Activated naive CD8-positive, alpha-beta T cell treated with anti-CD3 and anti-CD28 coated beads for 36 hours (primary cell): ENCODE measurements around the gene PFDN5. TPM values are rescaled to one million over a fixed set of nuclear protein-coding genes. Genes with fewer than 3 reads are reported as not detected.
A peak's percentile ranks its signal among the peaks of the same experiment; 100 is the strongest.
"Not testable (repeated sequence)": the region's sequence is repeated elsewhere in the genome, so short reads cannot be mapped to it uniquely, and the experiment has no call there.

Experiments used
- DNase-seq: peaks from one replicate; pipeline ENCODE4 v3.0.0; 2021
- H3K27ac Mint-ChIP-seq: one replicate; pipeline ENCODE4 v1.8.0; 2022; ENCODE audit warnings: mild to moderate bottlenecking, moderate library complexity, mixed read lengths
- H3K27me3 Mint-ChIP-seq: one replicate; pipeline ENCODE4 v1.8.0; 2022; ENCODE audit warnings: mild to moderate bottlenecking, mixed read lengths
- H3K36me3 Mint-ChIP-seq: one replicate; pipeline ENCODE4 v1.8.0; 2021; ENCODE audit warnings: mild to moderate bottlenecking, mixed read lengths
- H3K4me1 Mint-ChIP-seq: one replicate; pipeline ENCODE4 v1.8.0; 2021; ENCODE audit warnings: mixed read lengths
- H3K4me3 Mint-ChIP-seq: one replicate; pipeline ENCODE4 v1.8.0; 2022; ENCODE audit warnings: mild to moderate bottlenecking, moderate library complexity, mixed read lengths
- H3K9me3 Mint-ChIP-seq: one replicate; pipeline ENCODE4 v1.8.0; 2022; ENCODE audit warnings: mixed read lengths
- total RNA-seq, 2 experiments: library from RNA; stranded (reverse); gene quantifications; one replicate each; pipeline ENCODE4 v1.2.3, GENCODE V29; 2021

Gene PFDN5
- total RNA-seq, 2 experiments from 2014 or later, result 309 to 321 TPM

DNA sequence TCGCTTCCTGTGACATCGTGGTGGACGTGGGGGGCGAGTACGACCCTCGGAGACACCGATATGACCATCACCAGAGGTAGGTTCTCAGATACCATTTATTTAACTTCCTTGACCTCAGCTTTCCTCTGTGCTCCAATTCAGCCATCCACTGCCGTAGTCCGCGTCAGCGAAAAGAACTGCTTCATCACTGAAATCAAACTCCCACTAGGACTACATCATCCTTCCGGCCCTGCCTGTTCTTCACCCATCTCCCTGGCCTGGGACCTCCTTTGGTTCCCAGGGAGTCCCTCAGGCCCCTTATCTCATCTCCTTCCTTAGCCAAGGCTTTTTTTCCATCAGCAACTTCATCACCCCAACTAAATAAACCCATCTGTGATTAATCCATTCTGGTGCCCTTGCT lies 4.8 kb downstream of the PFDN5 start:
- no peak for DNase-seq
- Mint-ChIP-seq H3K27ac (peak overlapping the region; percentile 94), H3K4me3 (peak overlapping the region; percentile 94), H3K4me1 (peaks cover 55% of the 10 kb centered on the region), H3K36me3 (peaks cover 58% of the 10 kb centered on the region), H3K27me3 (no peaks in the 10 kb centered on the region), H3K9me3 (no peaks in the 10 kb centered on the region)

DNA sequence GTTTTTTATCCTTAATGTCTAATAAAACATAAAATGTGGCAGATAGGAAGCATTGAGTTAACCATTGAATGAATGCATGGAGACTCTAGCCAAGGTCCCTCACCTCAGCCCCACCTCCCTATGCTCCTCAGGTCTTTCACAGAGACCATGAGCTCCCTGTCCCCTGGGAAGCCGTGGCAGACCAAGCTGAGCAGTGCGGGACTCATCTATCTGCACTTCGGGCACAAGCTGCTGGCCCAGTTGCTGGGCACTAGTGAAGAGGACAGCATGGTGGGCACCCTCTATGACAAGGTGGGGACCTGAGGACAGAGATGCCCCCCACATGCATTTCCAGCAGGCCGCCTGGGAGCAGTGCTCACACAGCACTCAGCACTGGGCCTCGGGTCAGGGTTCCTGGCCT lies 7.6 kb downstream of the PFDN5 start:
- peak overlapping the region; percentile 18 for H3K27ac Mint-ChIP-seq
- peaks cover 43% of the 10 kb centered on the region for H3K4me1 Mint-ChIP-seq
- H3K27me3 Mint-ChIP-seq, result no peaks in the 10 kb centered on the region
- no peak for DNase-seq
- no peak overlapping the region for H3K4me3 Mint-ChIP-seq
- no peaks in the 10 kb centered on the region for H3K9me3 Mint-ChIP-seq
- peaks cover 39% of the 10 kb centered on the region for H3K36me3 Mint-ChIP-seq

DNA sequence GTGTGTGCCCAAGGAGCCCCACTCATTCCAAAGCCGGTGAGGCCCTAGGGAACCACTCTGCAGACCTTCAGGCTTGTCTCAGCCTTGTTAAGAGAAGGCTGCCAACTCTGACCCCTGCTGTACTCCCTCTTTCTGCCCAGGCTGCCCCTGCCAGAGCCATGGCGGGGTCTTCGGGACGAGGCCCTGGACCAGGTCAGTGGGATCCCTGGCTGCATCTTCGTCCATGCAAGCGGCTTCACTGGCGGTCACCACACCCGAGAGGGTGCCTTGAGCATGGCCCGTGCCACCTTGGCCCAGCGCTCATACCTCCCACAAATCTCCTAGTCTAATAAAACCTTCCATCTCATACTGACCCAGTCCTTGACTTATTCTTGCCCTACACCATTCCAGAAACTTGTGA lies 11.5 kb downstream of the PFDN5 start:
- no peak overlapping the region for H3K27ac Mint-ChIP-seq
- no peak overlapping the region for H3K4me3 Mint-ChIP-seq
- H3K36me3 Mint-ChIP-seq, result peaks cover 13% of the 10 kb centered on the region

DNA sequence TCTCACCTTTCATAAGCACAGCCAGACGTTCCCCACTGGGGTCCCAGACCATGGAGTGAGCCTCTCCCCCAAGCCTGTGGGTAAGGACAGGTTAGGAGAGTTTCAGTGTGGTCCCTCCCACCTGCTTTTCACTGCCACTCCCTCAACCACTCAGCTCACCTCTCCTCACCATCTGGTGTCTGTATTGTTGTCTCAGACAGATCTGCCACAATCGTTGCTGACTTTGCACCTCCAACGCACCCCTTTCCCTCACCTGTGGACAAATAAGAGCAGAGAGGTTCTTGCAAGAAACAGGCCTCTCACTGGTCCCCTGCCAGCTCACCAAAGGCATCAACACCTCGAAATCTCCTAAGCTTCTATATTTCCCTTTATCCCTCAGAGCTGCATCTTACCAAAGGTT lies 12.9 kb downstream of the PFDN5 start:
- Mint-ChIP-seq H3K4me3 (no peak overlapping the region), H3K4me1 (peaks cover 5% of the 10 kb centered on the region), H3K36me3 (peaks cover 12% of the 10 kb centered on the region), H3K27ac (no peak overlapping the region), H3K27me3 (no peaks in the 10 kb centered on the region), H3K9me3 (no peaks in the 10 kb centered on the region)
- DNase-seq, result no peak

More for the DNA sequence above, 11.5 kb downstream of the PFDN5 start:
- no peaks in the 10 kb centered on the region for H3K9me3 Mint-ChIP-seq
- H3K4me1 Mint-ChIP-seq, result peaks cover 16% of the 10 kb centered on the region
- no peak for DNase-seq
- no peaks in the 10 kb centered on the region for H3K27me3 Mint-ChIP-seq

DNA sequence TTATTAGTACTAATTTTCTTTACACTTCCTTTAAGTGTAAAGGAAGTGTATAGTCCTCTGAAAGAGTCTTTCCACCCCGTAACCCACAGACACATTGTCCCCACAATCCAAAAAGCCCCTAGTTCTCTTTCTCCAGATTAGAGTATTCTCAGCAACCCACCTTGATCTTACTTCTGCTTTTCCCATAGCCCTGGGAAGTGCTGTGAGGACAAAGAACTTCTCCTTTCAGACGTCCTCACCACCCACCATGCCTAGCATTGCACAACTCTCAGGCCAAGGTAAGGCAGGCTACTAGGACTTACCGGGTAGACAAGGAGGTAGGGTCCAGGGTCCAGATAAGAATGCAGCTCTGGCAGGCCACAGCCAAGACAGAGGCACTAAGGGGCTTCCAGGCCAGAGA lies 18.7 kb downstream of the PFDN5 start:
- no peak overlapping the region for H3K27ac Mint-ChIP-seq
- H3K36me3 Mint-ChIP-seq, result peaks cover 19% of the 10 kb centered on the region
- DNase-seq, result no peak
- peaks cover 1% of the 10 kb centered on the region for H3K4me1 Mint-ChIP-seq
- H3K27me3 Mint-ChIP-seq, result no peaks in the 10 kb centered on the region
- no peaks in the 10 kb centered on the region for H3K9me3 Mint-ChIP-seq
- H3K4me3 Mint-ChIP-seq, result no peak overlapping the region

DNA sequence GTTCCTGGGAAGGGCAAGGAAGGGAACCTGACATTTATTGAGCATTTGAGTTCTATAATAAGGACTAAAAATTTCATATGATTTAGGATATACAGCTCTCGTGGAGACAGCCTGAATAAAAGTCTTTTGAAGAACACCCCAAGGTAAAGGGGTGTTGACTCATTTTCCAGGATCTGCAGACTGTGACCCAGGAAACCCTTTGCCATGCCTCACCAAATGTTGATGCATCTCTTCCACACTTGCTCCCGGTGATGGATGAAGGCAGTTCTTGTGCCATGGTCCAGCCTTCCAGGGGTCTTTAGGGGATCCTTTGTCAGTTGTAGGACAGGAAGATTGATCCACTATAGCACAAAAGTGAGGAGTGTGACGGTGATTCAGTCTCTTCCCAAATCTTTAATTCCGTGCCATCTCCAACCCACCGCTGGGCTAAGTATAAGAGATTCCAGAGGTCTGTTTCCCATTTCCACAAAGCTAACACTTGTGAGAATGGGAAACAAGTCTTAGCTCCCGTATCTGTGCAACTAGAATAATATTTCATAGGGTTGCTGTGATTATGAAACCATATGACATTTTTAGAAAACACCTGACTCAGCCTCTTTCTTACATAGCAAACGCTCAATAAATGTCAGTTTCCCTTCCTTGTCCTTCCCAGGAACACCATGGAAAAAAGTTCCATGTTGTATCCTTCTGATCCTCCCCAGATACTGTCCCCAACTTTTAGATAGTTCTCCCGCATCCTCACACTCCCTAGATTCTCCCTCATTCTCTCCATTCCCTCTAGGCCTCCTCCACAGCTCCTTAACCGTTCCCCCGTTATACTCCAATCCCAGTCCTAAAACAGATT lies 25.2 kb downstream of the PFDN5 start:
- peak overlapping the region; percentile 96 for H3K4me3 Mint-ChIP-seq
- H3K4me1 Mint-ChIP-seq, result peaks cover 31% of the 10 kb centered on the region
- no peak for DNase-seq
- peak overlapping the region; percentile 91 for H3K27ac Mint-ChIP-seq
- H3K36me3 Mint-ChIP-seq, result peaks cover 10% of the 10 kb centered on the region
- no peaks in the 10 kb centered on the region for H3K27me3 Mint-ChIP-seq
- no peaks in the 10 kb centered on the region for H3K9me3 Mint-ChIP-seq

DNA sequence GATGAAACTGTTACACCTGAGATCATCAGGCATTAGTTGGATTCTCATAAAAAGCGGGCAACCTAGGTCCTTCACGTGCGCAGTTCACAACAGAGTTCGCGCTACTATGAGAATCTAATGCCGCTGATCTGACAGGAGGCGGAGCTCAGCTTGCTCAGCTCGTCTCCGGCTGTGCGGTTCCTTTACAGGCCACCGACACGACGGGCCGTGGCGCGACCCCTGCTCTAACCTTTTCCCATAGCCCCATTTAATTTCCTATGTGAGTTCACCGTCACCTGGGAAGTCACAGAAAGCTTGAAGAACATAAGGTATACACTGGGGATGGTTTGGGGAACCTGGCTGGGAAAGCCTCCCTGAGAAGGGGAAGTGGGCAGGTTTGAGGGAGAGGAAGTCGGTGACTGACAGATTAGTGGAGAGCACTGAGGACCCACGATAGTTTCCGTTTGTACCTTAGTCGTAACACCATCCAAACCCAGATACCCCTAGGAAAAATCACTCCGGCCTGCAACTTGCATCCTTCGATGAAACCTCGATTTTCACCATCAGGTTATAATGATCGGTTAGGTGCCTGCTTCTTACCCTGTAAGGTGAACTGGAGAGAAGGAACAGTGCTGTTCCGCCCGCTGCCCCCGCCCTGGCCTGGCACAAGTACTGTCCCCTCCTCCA lies 28.9 kb downstream of the PFDN5 start:
- peak overlapping the region; percentile 92 for H3K27ac Mint-ChIP-seq
- DNase-seq, result peak; percentile 65
- H3K9me3 Mint-ChIP-seq, result no peaks in the 10 kb centered on the region
- H3K4me3 Mint-ChIP-seq, result peak overlapping the region; percentile 91
- H3K36me3 Mint-ChIP-seq, result peaks cover 2% of the 10 kb centered on the region
- peaks cover 35% of the 10 kb centered on the region for H3K4me1 Mint-ChIP-seq
- no peaks in the 10 kb centered on the region for H3K27me3 Mint-ChIP-seq

DNA sequence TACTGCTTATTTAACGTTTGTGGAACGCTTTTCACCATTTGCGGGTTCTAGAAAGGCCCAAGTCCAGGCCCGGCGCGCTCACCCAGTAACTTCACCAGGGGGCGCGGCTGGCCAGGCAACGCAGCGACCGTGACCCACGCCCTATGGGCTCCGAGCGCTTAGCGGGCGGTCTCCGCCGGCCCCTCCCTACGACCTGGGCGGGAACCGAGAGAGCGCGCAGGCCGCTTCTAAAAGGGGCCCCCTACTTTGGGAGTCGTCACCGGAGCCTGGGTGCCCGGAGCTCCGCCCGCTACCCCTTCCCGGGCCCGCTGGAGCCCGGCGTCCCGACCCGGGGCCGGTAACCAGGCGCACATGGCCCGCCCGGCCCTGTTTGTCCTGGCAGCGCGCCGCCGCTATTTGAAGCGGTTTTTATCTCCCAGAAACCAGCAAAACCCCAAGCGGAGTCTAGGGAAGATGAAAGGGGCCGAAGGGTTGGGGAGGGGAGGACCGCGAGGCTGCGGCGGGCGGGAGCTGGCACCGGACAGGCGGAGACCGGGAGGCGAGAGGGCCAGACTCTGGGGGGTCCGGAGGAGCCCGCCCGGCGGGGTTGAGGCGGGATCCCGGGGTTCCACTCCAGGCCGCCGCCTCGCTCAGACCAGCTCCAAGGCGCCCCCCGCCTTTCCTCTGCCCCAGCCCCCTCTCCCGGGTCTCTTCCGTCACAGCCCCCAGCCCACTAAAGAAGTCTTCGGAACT lies 29.6 kb downstream of the PFDN5 start:
- Mint-ChIP-seq H3K27me3 (no peaks in the 10 kb centered on the region), H3K36me3 (peaks cover 2% of the 10 kb centered on the region), H3K4me1 (peaks cover 32% of the 10 kb centered on the region), H3K9me3 (no peaks in the 10 kb centered on the region), H3K4me3 (peak overlapping the region; percentile 91), H3K27ac (peak overlapping the region; percentile 92)
- peak; percentile 93 for DNase-seq

DNA sequence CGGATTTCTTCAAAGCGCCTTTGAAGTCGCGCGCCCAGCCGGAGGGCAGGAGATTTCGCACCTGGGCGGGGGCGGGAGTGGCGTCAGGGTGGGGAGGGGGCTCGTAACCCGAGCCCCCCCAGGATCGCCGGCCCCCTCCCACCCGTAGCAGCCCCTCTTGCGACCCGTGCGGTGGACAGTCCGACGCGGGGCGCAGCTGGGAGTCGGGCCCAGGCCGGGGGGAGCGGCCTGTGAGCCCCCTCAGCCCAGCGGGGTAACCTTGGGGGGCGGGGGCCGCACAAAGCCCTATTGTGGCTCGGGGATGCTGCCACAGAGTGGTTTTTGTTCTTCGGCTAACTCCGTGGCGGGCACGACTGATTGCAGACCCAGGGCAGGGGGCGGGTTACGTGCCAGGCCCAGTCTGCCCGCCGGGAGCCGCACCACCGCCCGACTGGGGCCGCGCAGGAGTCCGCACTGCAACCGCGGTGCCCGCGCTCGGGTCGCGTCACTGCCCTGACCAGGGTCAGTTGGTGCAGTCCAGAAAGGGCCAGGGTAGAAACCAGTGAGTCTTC lies 30.2 kb downstream of the PFDN5 start:
- Mint-ChIP-seq H3K9me3 (no peaks in the 10 kb centered on the region), H3K4me3 (peak overlapping the region; percentile 91), H3K36me3 (no peaks in the 10 kb centered on the region), H3K27me3 (no peaks in the 10 kb centered on the region), H3K27ac (peak overlapping the region; percentile 10), H3K4me1 (peaks cover 26% of the 10 kb centered on the region)
- DNase-seq, result peak; percentile 38

DNA sequence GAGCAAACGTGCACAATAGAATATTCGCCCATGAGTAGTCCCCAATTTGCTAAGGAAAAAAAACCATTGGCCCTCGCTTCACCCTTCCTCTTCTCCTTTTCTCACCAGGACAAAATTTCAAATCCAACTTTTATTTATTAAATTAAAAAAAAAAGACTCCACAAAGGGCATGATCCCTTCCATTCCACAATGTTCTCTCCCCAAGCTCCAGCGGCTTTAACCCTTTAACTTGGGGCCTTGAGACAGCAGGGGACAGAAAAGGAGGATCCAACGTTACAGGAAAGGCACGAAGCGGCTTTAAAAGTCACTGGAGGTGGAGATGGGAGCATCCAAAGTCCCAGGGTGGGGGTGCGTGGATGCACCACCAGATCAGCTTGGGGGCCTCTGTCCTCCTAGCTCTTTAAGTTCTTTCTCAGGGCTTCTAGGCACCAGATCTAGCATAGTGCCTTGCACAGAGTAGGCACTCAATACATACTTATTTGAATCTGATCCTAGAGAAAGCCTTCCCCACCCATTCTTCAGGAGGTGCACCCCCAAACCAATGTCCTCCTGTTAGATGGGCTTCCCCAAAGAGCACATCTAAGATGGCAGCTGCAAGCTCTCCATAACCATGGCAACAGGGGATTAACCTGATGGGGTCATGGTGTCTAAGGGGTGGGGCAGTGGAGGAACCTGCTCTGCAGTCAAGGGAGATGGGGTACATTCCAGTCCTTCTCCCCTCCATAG lies 31.3 kb downstream of the PFDN5 start:
- Mint-ChIP-seq H3K27ac (no peak overlapping the region), H3K27me3 (no peaks in the 10 kb centered on the region), H3K4me1 (peaks cover 19% of the 10 kb centered on the region), H3K36me3 (no peaks in the 10 kb centered on the region), H3K9me3 (no peaks in the 10 kb centered on the region), H3K4me3 (peak overlapping the region; percentile 74)
- no peak for DNase-seq

DNA sequence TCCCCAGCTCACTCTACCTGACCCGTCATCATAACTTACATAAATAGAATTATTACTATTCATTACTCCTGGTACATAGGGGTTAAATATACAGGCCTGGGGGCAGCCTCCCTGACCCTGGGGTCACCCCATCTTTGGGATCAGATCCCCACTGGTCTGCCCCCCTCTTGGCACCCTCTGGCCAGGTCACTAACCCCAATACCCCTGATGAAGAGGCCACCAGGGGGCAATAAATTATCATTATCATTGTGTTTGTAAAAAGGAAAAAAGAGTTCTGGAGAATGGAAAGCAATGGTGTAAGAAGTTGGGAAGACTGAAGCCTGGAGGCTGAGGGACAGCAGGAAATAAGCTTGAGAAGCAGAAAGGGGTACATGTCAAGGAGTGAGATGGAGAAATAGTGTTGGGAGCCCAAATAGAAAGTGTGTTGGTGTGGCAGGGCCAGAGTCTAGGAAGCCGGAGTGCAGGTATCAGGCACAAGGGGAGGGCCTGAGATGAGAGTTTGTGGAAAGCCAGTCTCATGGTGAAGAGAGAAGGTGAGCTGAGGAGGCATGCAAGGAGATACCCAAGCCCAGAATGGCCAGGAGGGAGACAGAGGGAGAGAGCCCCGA lies 32.2 kb downstream of the PFDN5 start:
- Mint-ChIP-seq H3K4me1 (peaks cover 15% of the 10 kb centered on the region), H3K36me3 (no peaks in the 10 kb centered on the region), H3K27me3 (no peaks in the 10 kb centered on the region), H3K27ac (no peak overlapping the region), H3K9me3 (no peaks in the 10 kb centered on the region), H3K4me3 (no peak overlapping the region)
- no peak for DNase-seq

DNA sequence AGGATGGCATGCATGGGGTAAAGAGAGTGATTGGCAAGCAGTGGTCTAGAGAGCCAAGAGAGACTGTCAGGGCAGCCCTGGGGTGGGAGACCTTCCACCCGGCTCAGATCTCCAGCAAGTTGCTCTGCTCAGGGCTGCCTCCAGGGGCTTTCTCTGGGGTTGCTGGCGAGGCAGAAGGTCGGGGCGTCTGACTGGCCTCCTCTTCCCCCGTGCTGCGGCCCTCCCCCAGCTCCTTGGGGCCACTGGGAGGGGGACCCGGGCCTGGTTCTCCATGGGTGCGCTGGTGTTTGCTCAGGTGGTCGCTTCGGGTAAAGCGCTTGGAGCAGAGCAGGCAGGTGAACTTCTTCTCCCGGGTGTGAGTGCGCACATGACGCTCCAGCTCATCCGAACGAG lies 32.7 kb downstream of the PFDN5 start:
- H3K9me3 Mint-ChIP-seq, result no peaks in the 10 kb centered on the region
- no peak overlapping the region for H3K4me3 Mint-ChIP-seq

DNA sequence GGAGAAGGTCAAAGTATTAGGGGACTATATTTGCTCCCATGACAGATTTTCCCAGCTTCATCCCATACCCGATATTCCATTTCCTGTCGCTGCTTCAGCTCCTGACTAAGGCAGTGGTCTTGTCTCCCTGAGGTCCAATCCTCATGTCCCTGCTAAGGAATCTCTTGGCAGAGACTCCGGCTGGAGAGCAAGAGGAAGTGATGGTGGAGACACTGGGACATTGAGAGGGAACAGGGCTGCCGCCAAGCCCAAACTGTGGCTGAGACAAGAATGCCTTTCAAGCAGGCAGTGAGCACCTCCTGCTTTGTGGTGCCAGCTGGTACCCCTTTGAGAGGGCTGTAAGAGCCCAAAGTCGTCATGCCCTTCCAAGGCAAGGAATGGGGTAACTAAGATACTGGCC lies 35.3 kb downstream of the PFDN5 start:
- no peak for DNase-seq
- Mint-ChIP-seq H3K36me3 (no peaks in the 10 kb centered on the region), H3K27ac (no peak overlapping the region), H3K4me1 (peaks cover 3% of the 10 kb centered on the region), H3K4me3 (no peak overlapping the region), H3K27me3 (peaks cover 19% of the 10 kb centered on the region), H3K9me3 (no peaks in the 10 kb centered on the region)

More for the DNA sequence above, 32.7 kb downstream of the PFDN5 start:
- no peak for DNase-seq
- no peaks in the 10 kb centered on the region for H3K36me3 Mint-ChIP-seq
- H3K27me3 Mint-ChIP-seq, result no peaks in the 10 kb centered on the region
- no peak overlapping the region for H3K27ac Mint-ChIP-seq
- peaks cover 15% of the 10 kb centered on the region for H3K4me1 Mint-ChIP-seq

DNA sequence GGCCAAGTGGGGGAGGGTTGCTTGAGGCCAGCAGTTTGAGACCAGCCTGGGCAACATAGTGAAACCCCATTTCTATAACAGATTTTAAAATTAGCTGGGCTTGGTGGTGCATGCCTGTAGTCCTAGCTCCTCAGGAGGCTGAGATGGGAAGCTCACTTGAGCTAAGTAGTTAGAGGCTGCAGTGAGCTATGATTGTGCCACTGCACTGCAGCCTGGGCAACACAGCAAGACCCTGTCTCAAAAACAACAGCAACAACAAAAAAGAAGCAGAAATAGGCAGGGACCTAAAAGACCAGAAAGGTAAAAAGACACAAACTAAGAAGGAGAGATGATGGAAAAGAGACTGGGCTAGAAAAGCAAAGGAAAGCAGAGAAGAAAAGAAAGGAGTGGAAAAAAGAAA lies 37.0 kb downstream of the PFDN5 start:
- peaks cover 36% of the 10 kb centered on the region for H3K27me3 Mint-ChIP-seq
- H3K36me3 Mint-ChIP-seq, DNase-seq, H3K4me1 Mint-ChIP-seq, H3K9me3 Mint-ChIP-seq, H3K4me3 Mint-ChIP-seq, H3K27ac Mint-ChIP-seq: not testable (repeated sequence)
